Neural crest cell (in vitro differentiated cells): ENCODE measurements around the gene ABCA1. TPM values are rescaled to one million over a fixed set of nuclear protein-coding genes. Genes with fewer than 3 reads are reported as not detected.

ENCODE experiments used
- DNase-seq: peaks from one replicate; pipeline ENCODE4 v3.0.0; 2021; ENCODE audit warnings: low read depth, mixed read lengths, low spot score
- H3K27ac Mint-ChIP-seq: one replicate; pipeline ENCODE4 v1.8.0; 2021; ENCODE audit warnings: mild to moderate bottlenecking, mixed read lengths; ENCODE audit not compliant: unreplicated experiment
- H3K27me3 Mint-ChIP-seq: 2 replicates; pipeline ENCODE4 v1.8.0; 2021; ENCODE audit warnings: low read depth, mild to moderate bottlenecking, mixed read lengths
- H3K36me3 Mint-ChIP-seq: 2 replicates; pipeline ENCODE4 v1.8.0; 2021; ENCODE audit warnings: low read depth, mild to moderate bottlenecking, mixed read lengths
- H3K4me1 Mint-ChIP-seq: 2 replicates; pipeline ENCODE4 v1.8.0; 2021; ENCODE audit warnings: mixed read lengths
- H3K4me3 Mint-ChIP-seq: one replicate; pipeline ENCODE4 v1.8.0; 2021; ENCODE audit warnings: mild to moderate bottlenecking, mixed read lengths
- H3K9me3 Mint-ChIP-seq: 2 replicates; pipeline ENCODE4 v1.8.0; 2021; ENCODE audit warnings: mixed read lengths
- CTCF ChIP-seq: fragments of 200-600 bp; sonication (generic); conservative IDR thresholded peaks from 2 replicates; pipeline ENCODE4 v1.5.0; 2021; ENCODE audit warnings: antibody characterized with exemption, mild to moderate bottlenecking
- total RNA-seq: library from RNA; stranded (reverse); gene quantifications from 2 replicates; pipeline ENCODE4 v1.2.1, GENCODE V29; 2021

Gene ABCA1
- total RNA-seq, 1 donor from 2014 or later = 6.5 TPM

- no peak overlapping the region for H3K27ac Mint-ChIP-seq
- H3K9me3 Mint-ChIP-seq = no peaks in the 10 kb centered on the region
- H3K36me3 Mint-ChIP-seq = peaks cover 3% of the 10 kb centered on the region
- H3K4me1 Mint-ChIP-seq = peaks cover 4% of the 10 kb centered on the region
- TF ChIP-seq CTCF = no peak
- no peak for DNase-seq
- H3K4me3 Mint-ChIP-seq = no peak overlapping the region
- peaks cover 2% of the 10 kb centered on the region for H3K27me3 Mint-ChIP-seq
These were observed 12.2 kb downstream of the ABCA1 start for GRCh38 chr9:104915753-104916152.

GRCh38 chr9:104915049-104915448 lies 12.9 kb downstream of the ABCA1 start:
- Mint-ChIP-seq H3K4me3 (no peak overlapping the region), H3K36me3 (peaks cover 3% of the 10 kb centered on the region), H3K4me1 (peaks cover 4% of the 10 kb centered on the region)

GRCh38 chr9:104914466-104914865 lies 13.5 kb downstream of the ABCA1 start:
- no peak for TF ChIP-seq CTCF
- Mint-ChIP-seq H3K4me1 (no peaks in the 10 kb centered on the region), H3K27me3 (peaks cover 2% of the 10 kb centered on the region), H3K36me3 (peaks cover 3% of the 10 kb centered on the region), H3K4me3 (no peak overlapping the region), H3K9me3 (no peaks in the 10 kb centered on the region), H3K27ac (peak overlapping the region; percentile 3)
- no peak for DNase-seq

More at GRCh38 chr9:104915049-104915448, 12.9 kb downstream of the ABCA1 start:
- no peak for TF ChIP-seq CTCF
- Mint-ChIP-seq H3K9me3 (no peaks in the 10 kb centered on the region), H3K27ac (no peak overlapping the region), H3K27me3 (peaks cover 2% of the 10 kb centered on the region)
- DNase-seq = no peak

GRCh38 chr9:104912606-104913005 lies 15.3 kb downstream of the ABCA1 start:
- Mint-ChIP-seq H3K36me3 (peaks cover 3% of the 10 kb centered on the region), H3K4me3 (no peak overlapping the region), H3K9me3 (no peaks in the 10 kb centered on the region), H3K4me1 (no peaks in the 10 kb centered on the region), H3K27me3 (peaks cover 2% of the 10 kb centered on the region), H3K27ac (no peak overlapping the region)
- DNase-seq = no peak
- no peak for TF ChIP-seq CTCF

DNA sequence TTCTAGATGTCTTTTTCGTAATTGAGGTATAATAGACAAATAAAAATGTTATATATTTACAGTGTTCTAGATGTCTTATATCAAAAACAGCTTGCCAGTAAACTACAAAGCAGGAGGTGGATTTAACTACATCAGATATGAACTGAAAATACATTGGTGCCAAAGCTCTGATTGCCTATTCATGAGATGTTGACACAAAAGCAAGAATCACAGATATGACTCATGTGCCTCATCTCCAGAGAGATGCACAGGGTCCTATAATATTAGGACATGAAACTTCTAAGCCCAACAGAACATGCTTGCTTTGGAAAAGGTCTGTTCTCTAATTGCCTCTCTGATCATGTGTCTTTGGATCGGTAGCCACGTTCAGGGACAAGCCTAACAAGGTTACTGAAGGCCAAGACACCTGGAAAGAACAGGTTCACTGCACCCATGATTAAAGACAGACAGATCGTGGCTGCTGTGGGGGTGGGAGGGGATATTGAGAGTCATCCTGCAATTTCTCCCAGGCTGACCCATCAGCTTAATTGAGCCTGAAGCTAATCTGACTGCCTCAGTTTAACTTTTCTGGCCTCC lies 16.8 kb downstream of the ABCA1 start:
- DNase-seq = no peak
- no peak for TF ChIP-seq CTCF
- Mint-ChIP-seq H3K9me3 (no peaks in the 10 kb centered on the region), H3K4me3 (no peak overlapping the region), H3K36me3 (peaks cover 3% of the 10 kb centered on the region), H3K4me1 (no peaks in the 10 kb centered on the region), H3K27ac (no peak overlapping the region), H3K27me3 (peaks cover 2% of the 10 kb centered on the region)
